A549 (cell line): ENCODE results near the gene LSM7. TPM values are rescaled to one million over a fixed set of nuclear protein-coding genes. Genes with fewer than 3 reads are reported as not detected.
A peak's percentile ranks its signal among the peaks of the same experiment; 100 is the strongest.

Experiments used
- ATAC-seq, 2 experiments: fragments of 200-7000 bp in 1 of 2; fragments of >200 bp in 1 of 2; cut with Nextera tagmentation in 1 of 2; cut with Tn5 transposase in 1 of 2; 3 replicates each; pipeline versions ENCODE4 v1.8.0 to v1.9.1; 2018 to 2020; ENCODE audit warnings: mild to moderate bottlenecking in 1 of 2, moderate library complexity in 1 of 2
- CTCF ChIA-PET: fragments of 300-600 bp; sonication (Branson Sonifier 250); formaldehyde crosslinking; extraction: SDS; loops from one replicate; lab custom pipeline; 2021; ENCODE audit warnings: antibody characterized with exemption, inconsistent platforms; lab: Yijun Ruan, JAX
- POLR2A ChIA-PET: fragments of 350-600 bp; formaldehyde crosslinking; extraction: SDS; loops from one replicate; lab custom pipeline; 2021; ENCODE audit warnings: antibody characterized with exemption, inconsistent platforms; lab: Yijun Ruan, JAX
- DNase-seq, 2 experiments: peaks; one replicate each; pipeline versions ENCODE4 v3.0.0 to v3.0.0-alpha.2; 2011 to 2016; ENCODE audit warnings: low read depth in 1 of 2, low spot score in 1 of 2
- FAIRE-seq: peaks from 2 replicates; lab custom pipeline; 2011; peaks lifted over from hg19 to GRCh38; lab: Jason Lieb, UNC
- H3K27ac ChIP-seq, 2 experiments: fragments of >200 bp; sonication (Bioruptor Twin); formaldehyde crosslinking; 3 replicates each; pipeline ENCODE4 v1.5.1; 2016 to 2017
- H3K4me1 ChIP-seq: fragments of >200 bp; sonication (Bioruptor Twin); formaldehyde crosslinking; 3 replicates; pipeline ENCODE4 v1.6.1; 2016
- H3K4me2 ChIP-seq: fragments of >200 bp; sonication (Bioruptor Twin); formaldehyde crosslinking; 3 replicates; pipeline ENCODE4 v1.6.1; 2016
- H3K4me3 ChIP-seq: fragments of >200 bp; sonication (Bioruptor Twin); formaldehyde crosslinking; 3 replicates; pipeline ENCODE4 v1.5.1; 2016
- H3K9me3 ChIP-seq: fragments of >200 bp; sonication (Bioruptor Twin); formaldehyde crosslinking; 3 replicates; pipeline ENCODE4 v1.6.1; 2016
- BHLHE40 ChIP-seq: IDR thresholded peaks from 2 replicates; pipeline ENCODE4 v1.6.1; 2012; ENCODE audit warnings: low read depth, low read length, inconsistent platforms
- CBX2 ChIP-seq: fragments of 200-600 bp; sonication (generic); IDR thresholded peaks from 2 replicates; pipeline ENCODE4 v1.6.1; 2016; ENCODE audit warnings: low read depth, mild to moderate bottlenecking, borderline replicate concordance
- CBX8 ChIP-seq: fragments of 200-600 bp; sonication (generic); IDR thresholded peaks from 2 replicates; pipeline ENCODE4 v1.6.1; 2016
- CEBPB ChIP-seq, 2 experiments: fragments of >200 bp in 1 of 2; sonication (Bioruptor Twin) in 1 of 2; formaldehyde crosslinking in 1 of 2; IDR thresholded peaks; 2 replicates each; pipeline ENCODE4 v1.6.1; 2012 to 2016
- CHD4 ChIP-seq: fragments of 200-600 bp; sonication (generic); IDR thresholded peaks from 2 replicates; pipeline ENCODE4 v1.6.1; 2016; ENCODE audit warnings: antibody characterized with exemption, mild to moderate bottlenecking, borderline replicate concordance
- EHF ChIP-seq: fragments of 250-450 bp; sonication (Bioruptor Pico); IDR thresholded peaks from 2 replicates; pipeline ENCODE4 v1.5.0; 2020; ENCODE audit warnings: mild to moderate bottlenecking
- FOSL2 ChIP-seq, 2 experiments: fragments of 450-650 bp in 1 of 2; fragments of >200 bp in 1 of 2; sonication (Bioruptor Twin) in 1 of 2; formaldehyde crosslinking; IDR thresholded peaks; 2 replicates each; pipeline versions ENCODE4 v1.5.0 to v1.6.1; 2016 to 2020; ENCODE audit warnings: mild to moderate bottlenecking in 1 of 2, moderate library complexity in 1 of 2
- GATA3 ChIP-seq: IDR thresholded peaks from 2 replicates; pipeline ENCODE4 v1.6.1; 2012; ENCODE audit warnings: borderline replicate concordance
- HDAC2 ChIP-seq: fragments of 200-600 bp; sonication (generic); IDR thresholded peaks from 2 replicates; pipeline ENCODE4 v1.6.1; 2016
- HOXB5 ChIP-seq: fragments of 250-450 bp; sonication (Bioruptor Pico); IDR thresholded peaks from 2 replicates; pipeline ENCODE4 v1.5.0; 2020; ENCODE audit warnings: mild to moderate bottlenecking, moderate library complexity
- JUN ChIP-seq, 2 experiments: fragments of >200 bp; sonication (Bioruptor Twin); formaldehyde crosslinking; IDR thresholded peaks; 2 replicates in 1 of 2; 3 replicates in 1 of 2; pipeline ENCODE4 v1.6.1; 2016 to 2017
- KDM1A ChIP-seq: fragments of 200-600 bp; sonication (generic); IDR thresholded peaks from 2 replicates; pipeline ENCODE4 v1.6.1; 2016; ENCODE audit warnings: low read depth, mild to moderate bottlenecking
- KDM5A ChIP-seq: fragments of 200-600 bp; sonication (generic); IDR thresholded peaks from 2 replicates; pipeline ENCODE4 v1.6.1; 2016; ENCODE audit warnings: antibody characterized with exemption, mild to moderate bottlenecking
- NFE2L2 ChIP-seq: fragments of 150-350 bp; conservative IDR thresholded peaks from 2 replicates; pipeline ENCODE4 v1.6.1; 2014; ENCODE audit warnings: low read length
- POLR2A ChIP-seq: IDR thresholded peaks from 2 replicates; pipeline ENCODE4 v1.6.1; 2012; ENCODE audit warnings: mild to moderate bottlenecking, low read length
- RAD21 ChIP-seq, 2 experiments: fragments of >200 bp in 1 of 2; sonication (Bioruptor Twin) in 1 of 2; formaldehyde crosslinking in 1 of 2; IDR thresholded peaks in 1 of 2; conservative IDR thresholded peaks in 1 of 2; 2 replicates in 1 of 2; 3 replicates in 1 of 2; pipeline ENCODE4 v1.6.1; 2012 to 2018; ENCODE audit warnings: inconsistent platforms in 1 of 2
- SMC3 ChIP-seq: fragments of >200 bp; sonication (Bioruptor Twin); formaldehyde crosslinking; IDR thresholded peaks from 3 replicates; pipeline ENCODE4 v1.6.1; 2018; ENCODE audit warnings: inconsistent platforms
- SREBF2 ChIP-seq: fragments of 450-650 bp; IDR thresholded peaks from 2 replicates; pipeline ENCODE4 v1.6.1; 2014; ENCODE audit warnings: mild to moderate bottlenecking, moderate library complexity
- ZNF302 ChIP-seq: fragments of 250-450 bp; sonication (Bioruptor Pico); IDR thresholded peaks from 2 replicates; pipeline ENCODE4 v1.9.0; 2021; ENCODE audit warnings: inconsistent platforms, mild to moderate bottlenecking, moderate library complexity
- ZSCAN20 ChIP-seq: fragments of 250-450 bp; sonication (Bioruptor Pico); IDR thresholded peaks from 2 replicates; pipeline ENCODE4 v1.8.0; 2022; ENCODE audit warnings: mild to moderate bottlenecking, moderate library complexity
- WGBS: methylation state at CpG from one replicate; pipeline ENCODE4 v1.1.6; 2017; ENCODE audit errors: missing lambda C conversion rate; 5-methylcytosine and 5-hydroxymethylcytosine counted together
- polyA plus RNA-seq, 4 experiments: library from polyadenylated mRNA; depleted of rRNA in 3 of 4; stranded (reverse); fragments of >200 nt; fragmentation: RNase III in 1 of 4; extraction: RNeasy Plus Mini Kit Qiagen cat#74134 plus additional on column Dnase treatment in 1 of 4; gene quantifications; 2 replicates in 3 of 4; 3 replicates in 1 of 4; pipeline ENCODE4 v1.2.3, GENCODE V29; 2011 to 2017
- TF ChIP-seq, protein P1 (sequence below): IDR thresholded peaks from 2 replicates; pipeline ENCODE4 v1.6.1; 2012
- TF ChIP-seq, protein P2 (sequence below): fragments of >200 bp; sonication (Bioruptor Twin); formaldehyde crosslinking; IDR thresholded peaks from 2 replicates; pipeline ENCODE4 v1.6.1; 2016
- TF ChIP-seq, protein P3 (sequence below): fragments of 150-350 bp; IDR thresholded peaks from 2 replicates; pipeline ENCODE4 v1.6.1; 2014; ENCODE audit warnings: low read depth, mild to moderate bottlenecking, low read length
- TF ChIP-seq, protein P4 (sequence below): IDR thresholded peaks from 2 replicates; pipeline ENCODE4 v1.6.1; 2012

The LSM7 gene
- polyA plus RNA-seq, 2 of the 4 experiments (the other 2 are of a cell fraction), result 140 to 144 TPM

DNA sequence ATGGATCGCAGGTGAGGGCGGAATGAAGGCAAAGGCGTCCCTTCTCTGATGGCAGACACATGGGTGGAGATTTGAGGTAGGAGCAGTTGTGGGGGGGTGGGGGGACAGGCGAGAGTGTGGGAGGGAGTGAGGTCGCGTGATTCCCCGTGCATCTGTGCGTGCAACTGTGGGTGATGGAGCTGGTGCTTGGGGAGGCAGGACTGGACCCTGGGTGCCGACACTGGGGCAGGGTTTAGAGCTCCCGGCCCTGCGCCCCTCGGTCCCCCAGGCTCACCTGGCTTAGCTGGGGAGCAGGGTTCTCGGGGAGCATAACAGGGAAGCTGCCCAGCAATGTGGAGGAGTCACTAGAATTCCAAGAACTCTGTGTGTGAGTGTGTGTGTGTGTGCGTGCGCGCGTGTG lies 35.0 kb upstream of the LSM7 start:
- no peaks in the 10 kb centered on the region for H3K9me3 ChIP-seq
- ATAC-seq (peak in 1 of 2 experiments; percentile 14; a peak in 1 of 6 replicates), FAIRE-seq (no peak), DNase-seq (no peak)
- TF ChIP-seq, protein P1, sequence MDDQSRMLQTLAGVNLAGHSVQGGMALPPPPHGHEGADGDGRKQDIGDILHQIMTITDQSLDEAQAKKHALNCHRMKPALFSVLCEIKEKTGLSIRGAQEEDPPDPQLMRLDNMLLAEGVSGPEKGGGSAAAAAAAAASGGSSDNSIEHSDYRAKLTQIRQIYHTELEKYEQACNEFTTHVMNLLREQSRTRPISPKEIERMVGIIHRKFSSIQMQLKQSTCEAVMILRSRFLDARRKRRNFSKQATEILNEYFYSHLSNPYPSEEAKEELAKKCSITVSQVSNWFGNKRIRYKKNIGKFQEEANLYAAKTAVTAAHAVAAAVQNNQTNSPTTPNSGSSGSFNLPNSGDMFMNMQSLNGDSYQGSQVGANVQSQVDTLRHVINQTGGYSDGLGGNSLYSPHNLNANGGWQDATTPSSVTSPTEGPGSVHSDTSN, result no peak
- TF ChIP-seq, protein P2, sequence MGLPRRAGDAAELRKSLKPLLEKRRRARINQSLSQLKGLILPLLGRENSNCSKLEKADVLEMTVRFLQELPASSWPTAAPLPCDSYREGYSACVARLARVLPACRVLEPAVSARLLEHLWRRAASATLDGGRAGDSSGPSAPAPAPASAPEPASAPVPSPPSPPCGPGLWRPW, result no peak
- TF ChIP-seq SREBF2, result no peak
- TF ChIP-seq BHLHE40, result no peak
- TF ChIP-seq KDM1A, result no peak
- TF ChIP-seq HDAC2, result no peak
- no peak for TF ChIP-seq HOXB5 (CRISPR knock-in tag)
- no peak for TF ChIP-seq RAD21 (conservative IDR thresholded peaks at IDR 0.05 in 1 of 2, IDR thresholded peaks at IDR 0.05 in 1 of 2)
- no peak for TF ChIP-seq GATA3
- no peak overlapping the region for H3K4me2 ChIP-seq
- ChIA-PET CTCF (interaction anchor here (1.1 kb wide), 1 partner anchor 89 kb away, joined by 3 read pairs; no protein-coding TSS in a partner anchor), POLR2A (no interaction called here)
- H3K4me3 ChIP-seq, result no peak overlapping the region
- 58% methylated on average over 11 of the region's 17 CpGs for WGBS
- 0 out of 3 replicates have a peak, but pooled peaks cover 4% of the 10 kb centered on the region for H3K4me1 ChIP-seq
- no peak overlapping the region for H3K27ac ChIP-seq

DNA sequence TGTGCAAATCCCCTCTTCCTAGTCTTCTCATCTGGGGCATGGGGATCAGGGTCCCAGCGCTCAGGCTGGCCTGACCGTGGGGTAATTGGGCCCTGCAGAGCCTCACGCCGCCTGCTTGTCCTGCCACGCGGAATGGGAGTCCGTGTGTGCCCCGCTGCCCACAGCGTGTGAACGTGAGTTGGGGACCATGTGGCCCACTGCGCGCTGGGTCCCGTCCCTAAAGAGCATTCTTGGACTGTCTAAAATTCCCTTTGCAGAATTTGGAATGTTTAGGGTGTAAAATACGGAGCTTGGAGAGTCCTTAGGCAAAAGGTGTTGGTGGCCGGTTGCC lies 34.5 kb upstream of the LSM7 start:
- no peak for DNase-seq
- 32% methylated on average over 3 of the region's 15 CpGs for WGBS
- H3K4me3 ChIP-seq, result no peak overlapping the region
- H3K4me2 ChIP-seq, result no peak overlapping the region
- no peak overlapping the region for H3K27ac ChIP-seq
- no peaks in the 10 kb centered on the region for H3K9me3 ChIP-seq
- no peak for FAIRE-seq
- 0 out of 3 replicates have a peak, but pooled peaks cover 4% of the 10 kb centered on the region for H3K4me1 ChIP-seq
- POLR2A ChIA-PET, result no interaction called here
- TF ChIP-seq SMC3, result no peak
- no peak for TF ChIP-seq ZSCAN20 (CRISPR knock-in tag)
- no peak for TF ChIP-seq CBX2
- no peak for TF ChIP-seq RAD21 (conservative IDR thresholded peaks at IDR 0.05 in 1 of 2, IDR thresholded peaks at IDR 0.05 in 1 of 2)
- TF ChIP-seq, protein P1, result no peak
- ATAC-seq, result no peak
- CTCF ChIA-PET, result interaction anchor here (0.5 to 1.1 kb wide), 2 partner anchors 49 to 88 kb away, joined by 3 read pairs; no protein-coding TSS in a partner anchor

DNA sequence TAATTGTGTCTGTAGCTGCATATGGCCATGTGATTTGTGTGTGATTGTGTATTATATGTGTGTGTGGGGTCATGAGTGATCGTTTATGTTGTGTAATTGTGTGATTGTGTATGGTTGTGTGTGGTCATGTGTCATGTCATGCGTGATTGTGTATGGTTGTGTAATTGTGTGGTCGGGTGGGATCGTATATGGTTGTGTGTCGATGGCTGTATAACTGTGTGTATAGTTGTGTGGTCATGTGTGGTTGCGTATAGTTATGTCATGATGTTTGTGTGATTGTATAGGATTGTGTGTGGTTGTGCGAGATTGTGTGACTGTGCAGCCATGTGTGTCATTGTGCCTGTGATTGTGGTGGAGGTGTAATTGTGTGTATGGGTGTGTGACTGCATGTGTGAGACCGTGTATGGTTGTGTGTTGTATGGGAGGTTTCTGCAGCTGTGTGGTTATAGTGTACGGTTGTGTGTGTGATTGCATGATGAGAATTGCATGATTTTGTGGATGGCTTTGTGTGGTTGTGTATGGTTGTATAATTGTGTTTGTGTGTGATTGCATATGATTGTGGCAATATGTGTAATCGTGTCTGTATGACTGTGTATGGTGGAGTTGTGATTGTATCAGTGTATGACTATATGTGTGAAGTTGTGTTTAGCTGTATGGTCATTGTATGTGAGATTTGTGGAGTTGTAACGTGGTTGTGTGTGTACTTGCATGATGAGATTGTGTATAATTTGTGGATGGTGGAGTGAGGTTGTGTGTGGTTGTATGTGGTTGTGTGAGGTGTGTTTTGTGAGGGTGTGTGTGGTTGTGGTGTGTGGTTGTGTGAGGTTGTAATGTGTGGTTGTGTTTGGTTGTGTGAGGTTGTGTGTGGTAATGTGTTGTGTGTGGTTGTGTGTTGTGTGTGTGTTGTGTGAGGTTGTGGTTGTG lies 33.9 kb upstream of the LSM7 start:
- H3K4me2 ChIP-seq, result no peak overlapping the region
- ChIA-PET POLR2A (no interaction called here), CTCF (interaction anchor here (0.5 to 1.1 kb wide), 2 partner anchors 48 to 87 kb away, joined by 3 read pairs; no protein-coding TSS in a partner anchor)
- 0 out of 3 replicates have a peak, but pooled peaks cover 4% of the 10 kb centered on the region for H3K4me1 ChIP-seq
- ATAC-seq, result no peak
- H3K27ac ChIP-seq, result no peak overlapping the region
- 74% methylated on average over 11 of the region's 11 CpGs for WGBS
- TF ChIP-seq EHF (CRISPR knock-in tag) (no peak), JUN (IDR thresholded peaks at IDR 0.05) (no peak), ZNF302 (no peak), KDM5A (no peak), GATA3 (no peak), SREBF2 (no peak), CHD4 (no peak), CEBPB (IDR thresholded peaks at IDR 0.05) (no peak), CBX2 (no peak), NFE2L2 (no peak), POLR2A (no peak), FOSL2 (IDR thresholded peaks at IDR 0.05) (no peak), FOSL2 (CRISPR knock-in tag; IDR thresholded peaks at IDR 0.05) (no peak), HOXB5 (CRISPR knock-in tag) (no peak), BHLHE40 (no peak), CBX8 (no peak)
- TF ChIP-seq, protein P1, result no peak
- TF ChIP-seq, protein P3, sequence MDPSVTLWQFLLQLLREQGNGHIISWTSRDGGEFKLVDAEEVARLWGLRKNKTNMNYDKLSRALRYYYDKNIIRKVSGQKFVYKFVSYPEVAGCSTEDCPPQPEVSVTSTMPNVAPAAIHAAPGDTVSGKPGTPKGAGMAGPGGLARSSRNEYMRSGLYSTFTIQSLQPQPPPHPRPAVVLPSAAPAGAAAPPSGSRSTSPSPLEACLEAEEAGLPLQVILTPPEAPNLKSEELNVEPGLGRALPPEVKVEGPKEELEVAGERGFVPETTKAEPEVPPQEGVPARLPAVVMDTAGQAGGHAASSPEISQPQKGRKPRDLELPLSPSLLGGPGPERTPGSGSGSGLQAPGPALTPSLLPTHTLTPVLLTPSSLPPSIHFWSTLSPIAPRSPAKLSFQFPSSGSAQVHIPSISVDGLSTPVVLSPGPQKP, result no peak
- TF ChIP-seq, protein P4, sequence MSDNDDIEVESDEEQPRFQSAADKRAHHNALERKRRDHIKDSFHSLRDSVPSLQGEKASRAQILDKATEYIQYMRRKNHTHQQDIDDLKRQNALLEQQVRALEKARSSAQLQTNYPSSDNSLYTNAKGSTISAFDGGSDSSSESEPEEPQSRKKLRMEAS, result no peak
- TF ChIP-seq, protein P2, result no peak
- H3K9me3 ChIP-seq, result no peaks in the 10 kb centered on the region
- no peak for FAIRE-seq
- H3K4me3 ChIP-seq, result no peak overlapping the region
- DNase-seq, result no peak
